Activated CD8-positive, alpha-beta memory T cell treated with anti-CD3 and anti-CD28 coated beads, Interleukin-2, amount 50 U/mL, for 48 hours (primary cell): ENCODE results near the gene ZNF345.

ENCODE experiments used
- DNase-seq: peaks from one replicate; pipeline ENCODE4 v3.0.0-alpha.2; 2020

ZNF345 gene

GRCh38 chr19:36918090-36918489, 67.4 kb downstream of the ZNF345 start:
- DNase-seq, result no peak
